SK-N-SH (cell line): Measurements from ENCODE around the gene MARK4. TPM values are rescaled to one million over a fixed set of nuclear protein-coding genes. Genes with fewer than 3 reads are reported as not detected.

Source experiments
- CTCF ChIA-PET: fragments of 300-600, 350-600 bp; formaldehyde crosslinking; extraction: SDS; loops from one replicate; lab custom pipeline; 2021; lab: Yijun Ruan, JAX
- POLR2A ChIA-PET: fragments of 350-600 bp; sonication (Branson Sonifier 250); formaldehyde crosslinking; extraction: SDS; loops from one replicate; lab custom pipeline; 2020; ENCODE audit warnings: antibody characterized with exemption, inconsistent platforms; lab: Yijun Ruan, JAX
- DNase-seq: peaks from one replicate; pipeline ENCODE4 v3.0.0; 2012
- H2AFZ ChIP-seq: fragments of 200-600 bp; sonication (generic); 2 replicates; pipeline ENCODE4 v1.8.1; 2016; ENCODE audit warnings: antibody characterized with exemption, mild to moderate bottlenecking, low read depth
- H3F3A ChIP-seq: fragments of 200-600 bp; sonication (generic); replicated peaks from 2 replicates; pipeline ENCODE3; 2016; ENCODE audit warnings: antibody characterized with exemption, mild to moderate bottlenecking; ENCODE audit not compliant: insufficient read depth
- H3K27ac ChIP-seq, 2 experiments: fragments of 200-500 bp in 1 of 2; fragments of 200-600 bp in 1 of 2; sonication (Bioruptor generic) in 1 of 2; sonication (generic), shearing (Covaris generic) in 1 of 2; 2 replicates each; pipeline versions ENCODE4 v1.5.1 to v1.6.1; 2014 to 2016; ENCODE audit warnings: low read depth in 2 of 2, inconsistent platforms in 1 of 2, low read length in 1 of 2, mild to moderate bottlenecking in 1 of 2, mixed read lengths in 1 of 2
- H3K27me3 ChIP-seq: fragments of 200-600 bp; sonication (generic), shearing (Covaris generic); 2 replicates; pipeline ENCODE4 v1.6.1; 2016; ENCODE audit warnings: mixed run types; ENCODE audit not compliant: insufficient read depth
- H3K36me3 ChIP-seq, 2 experiments: fragments of 200-500 bp in 1 of 2; fragments of 200-600 bp in 1 of 2; sonication (Bioruptor generic) in 1 of 2; sonication (generic) in 1 of 2; replicated peaks in 1 of 2; 2 replicates each; pipeline versions ENCODE3 to v1.5.1; 2014 to 2016; ENCODE audit warnings: low read length in 1 of 2, mild to moderate bottlenecking in 1 of 2; ENCODE audit not compliant: insufficient read depth in 2 of 2, control insufficient read depth in 1 of 2
- H3K4me1 ChIP-seq, 2 experiments: fragments of 200-500 bp in 1 of 2; fragments of 200-600 bp in 1 of 2; sonication (Bioruptor generic) in 1 of 2; sonication (generic), shearing (Covaris generic) in 1 of 2; 2 replicates each; pipeline versions ENCODE4 v1.5.1 to v1.6.1; 2014 to 2016; ENCODE audit warnings: low read depth in 1 of 2, low read length in 1 of 2, mixed run types in 1 of 2; ENCODE audit not compliant: insufficient read depth in 2 of 2, control insufficient read depth in 1 of 2
- H3K4me2 ChIP-seq: fragments of 200-600 bp; sonication (generic), shearing (Covaris generic); 2 replicates; pipeline ENCODE4 v1.6.1; 2017; ENCODE audit warnings: mixed run types
- H3K4me3 ChIP-seq, 2 experiments: fragments of 200-500 bp in 1 of 2; fragments of 200-600 bp in 1 of 2; sonication (Bioruptor generic) in 1 of 2; sonication (generic), shearing (Covaris generic) in 1 of 2; 2 replicates each; pipeline versions ENCODE4 v1.5.1 to v1.8.1; 2014 to 2016; ENCODE audit warnings: low read depth in 2 of 2, inconsistent platforms in 1 of 2, low read length in 1 of 2, mild to moderate bottlenecking in 1 of 2, mixed read lengths in 1 of 2, moderate library complexity in 1 of 2
- H3K79me2 ChIP-seq: fragments of 200-600 bp; sonication (generic); 2 replicates; pipeline ENCODE4 v1.8.1; 2017; ENCODE audit warnings: mild to moderate bottlenecking; ENCODE audit not compliant: insufficient read depth
- H3K9ac ChIP-seq: fragments of 200-600 bp; sonication (generic); 2 replicates; pipeline ENCODE4 v1.6.1; 2017; ENCODE audit warnings: mixed run types
- H3K9me2 ChIP-seq: fragments of 200-600 bp; sonication (generic); 2 replicates; pipeline ENCODE4 v1.6.1; 2017; ENCODE audit warnings: mixed run types
- H3K9me3 ChIP-seq: fragments of 200-600 bp; sonication (generic); 2 replicates; pipeline ENCODE4 v1.6.1; 2017; ENCODE audit warnings: mixed run types, mild to moderate bottlenecking, moderate library complexity
- H4K20me1 ChIP-seq: fragments of 200-600 bp; sonication (generic); 2 replicates; pipeline ENCODE4 v1.6.1; 2017; ENCODE audit warnings: mild to moderate bottlenecking, mixed run types; ENCODE audit not compliant: insufficient read depth
- CHD2 ChIP-seq: fragments of 150-350 bp; IDR thresholded peaks from 2 replicates; pipeline ENCODE4 v1.6.1; 2018; ENCODE audit warnings: low read length; ENCODE audit not compliant: partially characterized antibody
- EZH2phosphoT487 ChIP-seq: fragments of 200-600 bp; sonication (generic); IDR thresholded peaks from 2 replicates; pipeline ENCODE4 v1.6.1; 2017; ENCODE audit warnings: low read depth, mixed run types, mild to moderate bottlenecking, antibody characterized with exemption, moderate library complexity, borderline replicate concordance
- FOSL2 ChIP-seq: IDR thresholded peaks from 2 replicates; pipeline ENCODE4 v1.4.0; 2012; ENCODE audit warnings: low read depth, mild to moderate bottlenecking, moderate library complexity, borderline replicate concordance
- GABPA ChIP-seq: IDR thresholded peaks from 2 replicates; pipeline ENCODE4 v1.4.0; 2012; ENCODE audit warnings: low read depth, mild to moderate bottlenecking
- GATA2 ChIP-seq: sonication (generic); formaldehyde crosslinking; IDR thresholded peaks from 2 replicates; pipeline ENCODE4 v1.5.0; 2020; ENCODE audit warnings: mild to moderate bottlenecking, missing genetic modification reagents
- JUND ChIP-seq: IDR thresholded peaks from 2 replicates; pipeline ENCODE4 v1.4.0; 2012
- NRF1 ChIP-seq: IDR thresholded peaks from 2 replicates; pipeline ENCODE4 v1.6.1; 2012; ENCODE audit warnings: low read depth, mild to moderate bottlenecking, low read length
- RAD21 ChIP-seq: IDR thresholded peaks from 2 replicates; pipeline ENCODE4 v1.6.1; 2012; ENCODE audit warnings: mild to moderate bottlenecking, low read length
- RCOR1 ChIP-seq: fragments of 150-350 bp; IDR thresholded peaks from 2 replicates; pipeline ENCODE4 v1.6.1; 2017; ENCODE audit warnings: antibody characterized with exemption, low read length
- RFX5 ChIP-seq: IDR thresholded peaks from 2 replicates; pipeline ENCODE4 v1.6.1; 2012; ENCODE audit warnings: mild to moderate bottlenecking, improper control_type of control experiment, low read length
- RXRA ChIP-seq: IDR thresholded peaks from 2 replicates; pipeline ENCODE4 v1.4.0; 2012; ENCODE audit warnings: low read depth, mild to moderate bottlenecking, borderline replicate concordance
- SIN3A ChIP-seq: IDR thresholded peaks from 2 replicates; pipeline ENCODE4 v1.6.1; 2012; ENCODE audit warnings: low read depth, mild to moderate bottlenecking, low read length, moderate library complexity, borderline replicate concordance
- WGBS: methylation state at CpG from one replicate; pipeline ENCODE4 v1.1.6; 2017; ENCODE audit warnings: low lambda C conversion rate; 5-methylcytosine and 5-hydroxymethylcytosine counted together
- polyA plus RNA-seq, 3 experiments: library from polyadenylated mRNA; depleted of rRNA; stranded (reverse); fragments of >200 nt; gene quantifications; 2 replicates each; pipeline ENCODE4 v1.2.3, GENCODE V29; 2012
- TF ChIP-seq, protein P1 (sequence below): IDR thresholded peaks from 2 replicates; pipeline ENCODE4 v1.4.0; 2012; ENCODE audit warnings: low read depth, borderline replicate concordance
- TF ChIP-seq, protein P2 (sequence below): IDR thresholded peaks from 2 replicates; pipeline ENCODE4; 2012
- TF ChIP-seq, protein P3 (sequence below): fragments of 200-600 bp; sonication (generic); IDR thresholded peaks from 2 replicates; pipeline ENCODE4 v1.6.1; 2017; ENCODE audit warnings: antibody characterized with exemption, mild to moderate bottlenecking, moderate library complexity

Gene MARK4
- polyA plus RNA-seq, 1 of the 3 experiments (the other 2 are of a cell fraction): 16.3 TPM

DNA sequence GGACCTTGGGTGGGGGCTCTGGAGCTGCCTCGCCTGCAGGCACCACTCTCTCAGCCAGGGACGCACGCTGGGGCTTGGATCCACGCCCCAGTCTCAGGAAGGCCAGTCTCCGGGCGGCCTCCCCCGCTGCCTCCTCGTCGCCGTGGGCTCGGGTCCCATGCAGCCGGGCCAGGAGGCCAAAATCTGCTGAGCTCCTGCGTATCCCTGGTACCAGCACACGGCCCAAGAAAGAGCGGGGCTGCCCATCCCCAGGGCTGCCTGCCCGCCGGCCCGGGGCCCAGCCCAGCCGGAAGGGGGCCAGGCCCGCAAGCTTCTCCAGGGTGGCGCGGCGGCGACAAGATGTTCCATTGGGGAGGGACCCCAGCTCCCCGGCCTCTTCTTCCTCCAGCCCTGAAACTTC, 12.5 kb upstream of the MARK4 start:
- H3K4me2 ChIP-seq: no peak overlapping the region
- no peaks in the 10 kb centered on the region for H3K36me3 ChIP-seq
- H3K4me3 ChIP-seq: no peak overlapping the region
- no CpG with 5 or more reads among the region's 25 CpGs for WGBS
- TF ChIP-seq FOSL2 (no peak), RAD21 (no peak), SIN3A (no peak), RFX5 (no peak), RCOR1 (no peak), CHD2 (no peak), GATA2 (CRISPR knock-in tag) (no peak), RXRA (no peak), JUND (no peak), GABPA (no peak), NRF1 (no peak), EZH2phosphoT487 (no peak)
- TF ChIP-seq, protein P1, sequence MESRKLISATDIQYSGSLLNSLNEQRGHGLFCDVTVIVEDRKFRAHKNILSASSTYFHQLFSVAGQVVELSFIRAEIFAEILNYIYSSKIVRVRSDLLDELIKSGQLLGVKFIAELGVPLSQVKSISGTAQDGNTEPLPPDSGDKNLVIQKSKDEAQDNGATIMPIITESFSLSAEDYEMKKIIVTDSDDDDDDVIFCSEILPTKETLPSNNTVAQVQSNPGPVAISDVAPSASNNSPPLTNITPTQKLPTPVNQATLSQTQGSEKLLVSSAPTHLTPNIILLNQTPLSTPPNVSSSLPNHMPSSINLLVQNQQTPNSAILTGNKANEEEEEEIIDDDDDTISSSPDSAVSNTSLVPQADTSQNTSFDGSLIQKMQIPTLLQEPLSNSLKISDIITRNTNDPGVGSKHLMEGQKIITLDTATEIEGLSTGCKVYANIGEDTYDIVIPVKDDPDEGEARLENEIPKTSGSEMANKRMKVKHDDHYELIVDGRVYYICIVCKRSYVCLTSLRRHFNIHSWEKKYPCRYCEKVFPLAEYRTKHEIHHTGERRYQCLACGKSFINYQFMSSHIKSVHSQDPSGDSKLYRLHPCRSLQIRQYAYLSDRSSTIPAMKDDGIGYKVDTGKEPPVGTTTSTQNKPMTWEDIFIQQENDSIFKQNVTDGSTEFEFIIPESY: no peak
- TF ChIP-seq, protein P2, sequence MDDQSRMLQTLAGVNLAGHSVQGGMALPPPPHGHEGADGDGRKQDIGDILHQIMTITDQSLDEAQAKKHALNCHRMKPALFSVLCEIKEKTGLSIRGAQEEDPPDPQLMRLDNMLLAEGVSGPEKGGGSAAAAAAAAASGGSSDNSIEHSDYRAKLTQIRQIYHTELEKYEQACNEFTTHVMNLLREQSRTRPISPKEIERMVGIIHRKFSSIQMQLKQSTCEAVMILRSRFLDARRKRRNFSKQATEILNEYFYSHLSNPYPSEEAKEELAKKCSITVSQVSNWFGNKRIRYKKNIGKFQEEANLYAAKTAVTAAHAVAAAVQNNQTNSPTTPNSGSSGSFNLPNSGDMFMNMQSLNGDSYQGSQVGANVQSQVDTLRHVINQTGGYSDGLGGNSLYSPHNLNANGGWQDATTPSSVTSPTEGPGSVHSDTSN: no peak
- TF ChIP-seq, protein P3, sequence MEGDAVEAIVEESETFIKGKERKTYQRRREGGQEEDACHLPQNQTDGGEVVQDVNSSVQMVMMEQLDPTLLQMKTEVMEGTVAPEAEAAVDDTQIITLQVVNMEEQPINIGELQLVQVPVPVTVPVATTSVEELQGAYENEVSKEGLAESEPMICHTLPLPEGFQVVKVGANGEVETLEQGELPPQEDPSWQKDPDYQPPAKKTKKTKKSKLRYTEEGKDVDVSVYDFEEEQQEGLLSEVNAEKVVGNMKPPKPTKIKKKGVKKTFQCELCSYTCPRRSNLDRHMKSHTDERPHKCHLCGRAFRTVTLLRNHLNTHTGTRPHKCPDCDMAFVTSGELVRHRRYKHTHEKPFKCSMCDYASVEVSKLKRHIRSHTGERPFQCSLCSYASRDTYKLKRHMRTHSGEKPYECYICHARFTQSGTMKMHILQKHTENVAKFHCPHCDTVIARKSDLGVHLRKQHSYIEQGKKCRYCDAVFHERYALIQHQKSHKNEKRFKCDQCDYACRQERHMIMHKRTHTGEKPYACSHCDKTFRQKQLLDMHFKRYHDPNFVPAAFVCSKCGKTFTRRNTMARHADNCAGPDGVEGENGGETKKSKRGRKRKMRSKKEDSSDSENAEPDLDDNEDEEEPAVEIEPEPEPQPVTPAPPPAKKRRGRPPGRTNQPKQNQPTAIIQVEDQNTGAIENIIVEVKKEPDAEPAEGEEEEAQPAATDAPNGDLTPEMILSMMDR: no peak
- H3K4me1 ChIP-seq: no peaks in the 10 kb centered on the region; a peak in 1 of 4 replicates
- no peaks in the 10 kb centered on the region for H4K20me1 ChIP-seq
- no peak overlapping the region for H2AFZ ChIP-seq
- H3K9ac ChIP-seq: no peak overlapping the region
- ChIA-PET CTCF (interaction anchor here (1.1 to 1.8 kb wide), 3 partner anchors 8 to 11 kb away, joined by 3 to 8 read pairs (median 5); no protein-coding TSS in a partner anchor), POLR2A (no interaction called here)
- H3K27ac ChIP-seq: no peak overlapping the region
- peaks cover 48% of the 10 kb centered on the region for H3K27me3 ChIP-seq
- no peaks in the 10 kb centered on the region for H3K79me2 ChIP-seq
- H3K9me2 ChIP-seq: no peaks in the 10 kb centered on the region
- DNase-seq: no peak
- no peaks in the 10 kb centered on the region for H3K9me3 ChIP-seq
- H3F3A ChIP-seq: peaks cover 4% of the 10 kb centered on the region
